Fibroblast of lung (primary cell): ENCODE data around the gene TRUB2. TPM values are rescaled to one million over a fixed set of nuclear protein-coding genes. Genes with fewer than 3 reads are reported as not detected.

Source experiments
- DNase-seq, 2 donors: peaks; one replicate each; pipeline versions ENCODE4 v3.0.0 to v3.0.0-alpha.2; 2010; ENCODE audit warnings: low read depth in 2 of 2
- H2AFZ ChIP-seq: 2 replicates; pipeline ENCODE4 v1.5.1; 2012; ENCODE audit warnings: low read length, control low read depth, inconsistent platforms
- H3K27ac ChIP-seq: 2 replicates; pipeline ENCODE4 v1.5.1; 2011; ENCODE audit warnings: low read length, control low read depth; ENCODE audit not compliant: insufficient read depth
- H3K27me3 ChIP-seq: 2 replicates; pipeline ENCODE4 v1.5.1; 2011; ENCODE audit warnings: mild to moderate bottlenecking, low read length; ENCODE audit not compliant: control insufficient read depth, insufficient read depth
- H3K36me3 ChIP-seq: 2 replicates; pipeline ENCODE4 v1.5.1; 2011; ENCODE audit warnings: low read length; ENCODE audit not compliant: control insufficient read depth, insufficient read depth
- H3K4me1 ChIP-seq: 2 replicates; pipeline ENCODE4 v1.5.1; 2011; ENCODE audit warnings: low read length; ENCODE audit not compliant: control insufficient read depth, insufficient read depth; ENCODE audit errors: extremely low read depth
- H3K4me2 ChIP-seq: 2 replicates; pipeline ENCODE4 v1.5.1; 2011; ENCODE audit warnings: low read length, control low read depth; ENCODE audit not compliant: insufficient read depth; ENCODE audit errors: extremely low read depth
- H3K4me3 ChIP-seq, 4 experiments: fragments of 200-600 bp in 1 of 4; sonication (generic) in 1 of 4; replicated peaks in 1 of 4; 2 replicates each; pipeline ENCODE4 v1.5.1; 2011 to 2016; ENCODE audit warnings: low read length in 4 of 4, low read depth in 3 of 4, mild to moderate bottlenecking in 3 of 4, control low read depth in 2 of 4, inconsistent platforms in 1 of 4, mixed read lengths in 1 of 4; ENCODE audit not compliant: insufficient read depth in 1 of 4; ENCODE audit errors: control extremely low read depth in 1 of 4
- H3K79me2 ChIP-seq: 2 replicates; pipeline ENCODE4 v1.5.1; 2012; ENCODE audit warnings: mild to moderate bottlenecking, low read length, inconsistent platforms; ENCODE audit not compliant: control insufficient read depth, insufficient read depth
- H3K9ac ChIP-seq: 2 replicates; pipeline ENCODE4 v1.5.1; 2011; ENCODE audit warnings: mild to moderate bottlenecking, low read length, control low read depth; ENCODE audit not compliant: insufficient read depth
- H3K9me3 ChIP-seq: 2 replicates; pipeline ENCODE4 v1.5.1; 2012; ENCODE audit warnings: low read depth, low read length; ENCODE audit not compliant: control insufficient read depth, insufficient read depth
- H4K20me1 ChIP-seq: 2 replicates; pipeline ENCODE4 v1.5.1; 2011; ENCODE audit warnings: low read length; ENCODE audit not compliant: control insufficient read depth, insufficient read depth; ENCODE audit errors: extremely low read depth
- CTCF ChIP-seq, 2 donors: IDR thresholded peaks in 1 of 2; conservative IDR thresholded peaks in 1 of 2; 1 replicate in 1 of 2; 2 replicates in 1 of 2; pipeline ENCODE4 v1.5.1; 2011 to 2012; ENCODE audit warnings: low read length in 2 of 2, control low read depth in 1 of 2, inconsistent platforms in 1 of 2, low read depth in 1 of 2, mild to moderate bottlenecking in 1 of 2
- EZH2 ChIP-seq: IDR thresholded peaks from 2 replicates; pipeline ENCODE4 v1.5.1; 2012; ENCODE audit warnings: low read length, control low read depth, mild to moderate bottlenecking; ENCODE audit errors: missing control alignments
- polyA plus RNA-seq, 2 donors: library from polyadenylated mRNA; depleted of rRNA in 1 of 2; stranded (reverse) in 1 of 2; unstranded in 1 of 2; fragments of >200 nt; gene quantifications; 2 replicates each; pipeline ENCODE4 v1.2.1, GENCODE V29; 2011 to 2012; ENCODE audit warnings: missing spikeins in 1 of 2
- total RNA-seq: library from RNA; depleted of rRNA; stranded (reverse); fragments of >200 nt; gene quantifications from 2 replicates; pipeline ENCODE4 v1.2.1, GENCODE V29; 2014

TRUB2 gene
- total and polyA plus RNA-seq, 2 donors (not counting 1 experiment from before 2014, with no cell fraction given), result 10.4 to 22.6 TPM

GRCh38 chr9:128314697-128315096, 7.5 kb downstream of the TRUB2 start:
- DNase-seq, result no peak
- no peak overlapping the region for H2AFZ ChIP-seq
- no peaks in the 10 kb centered on the region for H3K27me3 ChIP-seq
- H3K27ac ChIP-seq, result no peak overlapping the region
- peaks cover 17% of the 10 kb centered on the region for H3K36me3 ChIP-seq
- H3K9me3 ChIP-seq, result no peaks in the 10 kb centered on the region
- no peaks in the 10 kb centered on the region for H3K4me1 ChIP-seq
- no peaks in the 10 kb centered on the region for H3K79me2 ChIP-seq
- no peak overlapping the region for H3K9ac ChIP-seq
- TF ChIP-seq CTCF (conservative IDR thresholded peaks at IDR 0.05 in 1 of 2, IDR thresholded peaks at IDR 0.05 in 1 of 2; ENCODE audit: low read depth in 1 of 2, low read length in 2 of 2) (no peak), EZH2 (no peak)
- H4K20me1 ChIP-seq, result no peaks in the 10 kb centered on the region
- H3K4me2 ChIP-seq, result no peak overlapping the region
- no peak overlapping the region for H3K4me3 ChIP-seq

GRCh38 chr9:128310461-128310860, 11.8 kb downstream of the TRUB2 start:
- no peak overlapping the region for H2AFZ ChIP-seq
- peaks cover 12% of the 10 kb centered on the region for H3K36me3 ChIP-seq
- TF ChIP-seq EZH2, result no peak
- no peak for TF ChIP-seq CTCF (conservative IDR thresholded peaks at IDR 0.05 in 1 of 2, IDR thresholded peaks at IDR 0.05 in 1 of 2; ENCODE audit: low read depth in 1 of 2, low read length in 2 of 2)
- no peak overlapping the region for H3K9ac ChIP-seq
- H3K27ac ChIP-seq, result no peak overlapping the region
- peaks cover 4% of the 10 kb centered on the region for H3K4me1 ChIP-seq
- H3K4me2 ChIP-seq, result no peak overlapping the region
- H3K79me2 ChIP-seq, result no peaks in the 10 kb centered on the region
- no peaks in the 10 kb centered on the region for H3K9me3 ChIP-seq
- H3K4me3 ChIP-seq, result no peak overlapping the region
- DNase-seq, result no peak
- no peaks in the 10 kb centered on the region for H3K27me3 ChIP-seq
- no peaks in the 10 kb centered on the region for H4K20me1 ChIP-seq

- no peak overlapping the region for H2AFZ ChIP-seq
- no peak for TF ChIP-seq CTCF (conservative IDR thresholded peaks at IDR 0.05 in 1 of 2, IDR thresholded peaks at IDR 0.05 in 1 of 2; ENCODE audit: low read depth in 1 of 2, low read length in 2 of 2)
- TF ChIP-seq EZH2, result no peak
These were observed 12.7 kb downstream of the TRUB2 start for GRCh38 chr9:128309551-128309950.

More at GRCh38 chr9:128309551-128309950, 12.7 kb downstream of the TRUB2 start:
- no peak overlapping the region for H3K4me3 ChIP-seq
- H3K4me1 ChIP-seq, result peaks cover 4% of the 10 kb centered on the region
- no peaks in the 10 kb centered on the region for H3K9me3 ChIP-seq
- H3K9ac ChIP-seq, result no peak overlapping the region
- no peaks in the 10 kb centered on the region for H3K27me3 ChIP-seq
- H3K27ac ChIP-seq, result no peak overlapping the region
- DNase-seq, result no peak
- peaks cover 12% of the 10 kb centered on the region for H3K36me3 ChIP-seq
- no peak overlapping the region for H3K4me2 ChIP-seq
- H4K20me1 ChIP-seq, result no peaks in the 10 kb centered on the region
- H3K79me2 ChIP-seq, result no peaks in the 10 kb centered on the region
